ENCODE results near the gene RARA.

Gene RARA

GRCh38 chr17:40345994-40346764, 37.2 kb downstream of the RARA start:
- peak; percentile 76 for DNase-seq (ENCODE audit: low spot score)

DNA sequence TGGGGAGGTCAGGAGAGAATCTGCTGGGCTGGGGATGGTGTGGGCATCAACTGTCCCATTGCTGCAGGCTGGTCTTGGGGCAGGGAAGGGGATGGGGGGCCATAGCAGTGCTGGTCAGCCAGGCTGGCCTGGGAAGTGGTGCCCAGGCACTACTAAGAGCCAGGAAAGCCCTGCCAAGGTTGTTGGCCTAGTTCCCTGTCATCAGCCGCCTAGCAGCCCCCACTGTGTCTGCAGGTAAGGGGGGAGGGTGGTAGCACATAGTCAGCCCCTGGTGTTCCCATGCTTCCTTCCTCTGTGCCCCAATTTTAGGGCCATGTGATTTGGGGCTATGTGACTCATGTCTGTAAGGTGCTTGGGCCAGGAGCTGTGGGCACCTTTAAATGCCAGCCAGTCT, 37.8 kb downstream of the RARA start:
- DNase-seq (ENCODE audit: low spot score): no peak

GRCh38 chr17:40347319-40348135, 38.5 kb downstream of the RARA start:
- DNase-seq (ENCODE audit: low spot score): peak; percentile 66

DNA sequence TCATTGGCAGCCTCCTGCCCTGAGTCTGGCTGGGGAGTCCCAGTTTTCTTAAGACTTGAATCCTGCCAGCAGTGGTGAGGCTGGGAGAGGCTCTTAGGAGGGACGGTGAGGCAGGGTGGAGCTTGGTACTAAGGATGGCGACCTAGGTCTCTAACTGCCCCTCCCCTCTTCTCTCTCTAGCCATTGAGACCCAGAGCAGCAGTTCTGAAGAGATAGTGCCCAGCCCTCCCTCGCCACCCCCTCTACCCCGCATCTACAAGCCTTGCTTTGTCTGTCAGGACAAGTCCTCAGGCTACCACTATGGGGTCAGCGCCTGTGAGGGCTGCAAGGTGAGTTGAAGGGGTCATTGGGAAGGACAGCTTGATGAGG, 39.1 kb downstream of the RARA start:
- DNase-seq (ENCODE audit: low spot score): no peak

GRCh38 chr17:40348562-40349476, 39.8 kb downstream of the RARA start:
- DNase-seq (ENCODE audit: low spot score): no peak

- DNase-seq (ENCODE audit: low spot score): no peak
Observed at GRCh38 chr17:40349477-40349894, 40.5 kb downstream of the RARA start.

GRCh38 chr17:40349895-40350688, 41.1 kb downstream of the RARA start:
- no peak for DNase-seq (ENCODE audit: low spot score)

- DNase-seq (ENCODE audit: low spot score): no peak
Observed at GRCh38 chr17:40350689-40351358, 41.8 kb downstream of the RARA start.

DNA sequence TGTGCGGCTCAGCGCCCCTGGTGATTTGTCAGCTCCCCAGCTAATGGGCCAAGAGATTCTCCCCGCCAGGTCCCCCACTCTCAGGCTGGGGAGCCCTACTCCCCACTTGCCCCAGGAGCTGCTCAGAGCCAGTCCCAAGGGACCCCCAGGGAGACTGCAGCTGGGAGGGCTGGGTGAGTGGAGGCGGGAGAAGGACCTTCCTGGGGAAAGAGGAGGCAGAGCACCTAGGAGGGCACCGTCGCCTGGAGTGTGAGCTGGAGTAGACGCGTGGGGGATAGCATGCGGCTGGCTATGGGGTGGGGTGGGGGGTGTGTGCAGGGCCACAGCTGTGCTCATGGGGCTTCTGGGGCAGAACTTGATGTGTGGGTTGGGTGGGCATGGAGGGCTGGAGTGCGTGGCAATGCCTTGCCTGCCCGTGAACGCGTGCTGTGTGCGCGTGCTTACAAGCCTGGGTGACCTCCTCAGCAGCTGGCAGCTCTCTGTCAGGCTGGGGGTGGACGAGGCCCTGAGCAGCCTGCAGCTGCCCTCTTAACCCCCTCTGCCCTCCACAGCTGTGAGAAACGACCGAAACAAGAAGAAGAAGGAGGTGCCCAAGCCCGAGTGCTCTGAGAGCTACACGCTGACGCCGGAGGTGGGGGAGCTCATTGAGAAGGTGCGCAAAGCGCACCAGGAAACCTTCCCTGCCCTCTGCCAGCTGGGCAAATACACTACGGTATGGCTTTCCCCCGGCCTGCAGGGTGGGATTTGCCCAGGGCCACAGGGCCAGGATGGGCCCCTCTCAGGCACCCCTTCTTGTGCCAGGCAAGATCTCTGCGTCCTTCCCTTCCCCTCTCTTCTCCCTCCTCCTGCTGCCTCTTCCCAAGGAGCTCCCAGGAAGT, 42.6 kb downstream of the RARA start:
- DNase-seq (ENCODE audit: low spot score): no peak

DNA sequence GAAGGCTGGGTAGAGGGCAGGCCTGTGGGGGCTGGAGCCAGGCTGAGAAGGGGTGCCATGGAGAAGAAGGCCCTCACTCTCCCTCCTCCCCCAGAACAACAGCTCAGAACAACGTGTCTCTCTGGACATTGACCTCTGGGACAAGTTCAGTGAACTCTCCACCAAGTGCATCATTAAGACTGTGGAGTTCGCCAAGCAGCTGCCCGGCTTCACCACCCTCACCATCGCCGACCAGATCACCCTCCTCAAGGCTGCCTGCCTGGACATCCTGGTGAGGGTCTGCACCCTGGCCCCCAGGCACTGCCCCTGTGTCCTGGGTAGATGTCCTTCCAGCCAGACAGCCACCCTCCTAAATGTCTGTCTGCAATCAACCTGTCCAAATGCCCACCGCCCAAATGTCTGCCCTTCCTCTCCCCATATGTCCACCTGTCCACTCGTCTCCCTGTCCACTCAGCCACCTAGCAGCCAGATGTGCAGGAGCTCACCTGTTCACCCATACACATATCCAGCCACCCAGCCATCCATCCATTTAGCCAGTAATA, 43.3 kb downstream of the RARA start:
- DNase-seq (ENCODE audit: low spot score): no peak

- DNase-seq (ENCODE audit: low spot score): no peak
Observed at GRCh38 chr17:40352779-40353394, 43.9 kb downstream of the RARA start.

- DNase-seq (ENCODE audit: low spot score): no peak
Observed at GRCh38 chr17:40354221-40355122, 45.5 kb downstream of the RARA start.

DNA sequence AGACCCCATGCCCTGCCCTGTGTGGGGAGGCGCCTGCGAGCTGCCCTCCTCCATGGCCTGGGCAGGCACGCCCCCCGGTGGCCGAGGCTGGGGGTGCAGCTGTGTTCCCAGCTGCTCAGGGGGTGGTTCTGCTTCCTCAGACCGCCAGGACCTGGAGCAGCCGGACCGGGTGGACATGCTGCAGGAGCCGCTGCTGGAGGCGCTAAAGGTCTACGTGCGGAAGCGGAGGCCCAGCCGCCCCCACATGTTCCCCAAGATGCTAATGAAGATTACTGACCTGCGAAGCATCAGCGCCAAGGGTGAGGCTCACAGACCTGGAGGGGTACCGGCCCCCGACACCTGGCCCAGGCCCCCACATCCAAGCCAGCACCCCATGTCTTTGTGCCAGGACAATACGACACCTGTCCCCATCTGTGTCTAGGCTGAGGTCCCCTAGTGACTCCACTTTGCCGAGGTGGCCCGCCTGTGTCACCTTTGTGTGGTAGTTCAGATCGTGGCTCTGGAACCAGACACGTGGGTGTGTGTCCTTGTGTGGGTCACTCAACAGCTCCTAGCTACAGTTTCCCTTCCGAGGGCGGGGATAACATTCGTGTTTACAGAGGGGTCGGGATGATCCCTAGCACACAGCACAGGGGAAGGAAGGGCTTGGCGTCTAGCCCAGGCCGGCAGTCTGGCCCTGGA, 46.3 kb downstream of the RARA start:
- no peak for DNase-seq (ENCODE audit: low spot score)

DNA sequence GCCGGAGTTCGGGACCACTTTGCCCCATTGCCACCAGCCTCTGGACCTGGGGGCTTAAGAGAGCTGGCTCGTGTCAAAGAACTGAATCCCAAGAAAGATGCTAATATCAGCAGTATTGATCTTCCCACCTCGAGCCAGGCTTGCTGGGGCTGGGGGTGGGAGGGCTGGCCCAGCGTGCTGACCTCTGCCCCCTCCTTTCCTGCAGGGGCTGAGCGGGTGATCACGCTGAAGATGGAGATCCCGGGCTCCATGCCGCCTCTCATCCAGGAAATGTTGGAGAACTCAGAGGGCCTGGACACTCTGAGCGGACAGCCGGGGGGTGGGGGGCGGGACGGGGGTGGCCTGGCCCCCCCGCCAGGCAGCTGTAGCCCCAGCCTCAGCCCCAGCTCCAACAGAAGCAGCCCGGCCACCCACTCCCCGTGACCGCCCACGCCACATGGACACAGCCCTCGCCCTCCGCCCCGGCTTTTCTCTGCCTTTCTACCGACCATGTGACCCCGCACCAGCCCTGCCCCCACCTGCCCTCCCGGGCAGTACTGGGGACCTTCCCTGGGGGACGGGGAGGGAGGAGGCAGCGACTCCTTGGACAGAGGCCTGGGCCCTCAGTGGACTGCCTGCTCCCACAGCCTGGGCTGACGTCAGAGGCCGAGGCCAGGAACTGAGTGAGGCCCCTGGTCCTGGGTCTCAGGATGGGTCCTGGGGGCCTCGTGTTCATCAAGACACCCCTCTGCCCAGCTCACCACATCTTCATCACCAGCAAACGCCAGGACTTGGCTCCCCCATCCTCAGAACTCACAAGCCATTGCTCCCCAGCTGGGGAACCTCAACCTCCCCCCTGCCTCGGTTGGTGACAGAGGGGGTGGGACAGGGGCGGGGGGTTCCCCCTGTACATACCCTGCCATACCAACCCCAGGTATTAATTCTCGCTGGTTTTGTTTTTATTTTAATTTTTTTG, 47.1 kb downstream of the RARA start:
- DNase-seq (ENCODE audit: low spot score): no peak

DNA sequence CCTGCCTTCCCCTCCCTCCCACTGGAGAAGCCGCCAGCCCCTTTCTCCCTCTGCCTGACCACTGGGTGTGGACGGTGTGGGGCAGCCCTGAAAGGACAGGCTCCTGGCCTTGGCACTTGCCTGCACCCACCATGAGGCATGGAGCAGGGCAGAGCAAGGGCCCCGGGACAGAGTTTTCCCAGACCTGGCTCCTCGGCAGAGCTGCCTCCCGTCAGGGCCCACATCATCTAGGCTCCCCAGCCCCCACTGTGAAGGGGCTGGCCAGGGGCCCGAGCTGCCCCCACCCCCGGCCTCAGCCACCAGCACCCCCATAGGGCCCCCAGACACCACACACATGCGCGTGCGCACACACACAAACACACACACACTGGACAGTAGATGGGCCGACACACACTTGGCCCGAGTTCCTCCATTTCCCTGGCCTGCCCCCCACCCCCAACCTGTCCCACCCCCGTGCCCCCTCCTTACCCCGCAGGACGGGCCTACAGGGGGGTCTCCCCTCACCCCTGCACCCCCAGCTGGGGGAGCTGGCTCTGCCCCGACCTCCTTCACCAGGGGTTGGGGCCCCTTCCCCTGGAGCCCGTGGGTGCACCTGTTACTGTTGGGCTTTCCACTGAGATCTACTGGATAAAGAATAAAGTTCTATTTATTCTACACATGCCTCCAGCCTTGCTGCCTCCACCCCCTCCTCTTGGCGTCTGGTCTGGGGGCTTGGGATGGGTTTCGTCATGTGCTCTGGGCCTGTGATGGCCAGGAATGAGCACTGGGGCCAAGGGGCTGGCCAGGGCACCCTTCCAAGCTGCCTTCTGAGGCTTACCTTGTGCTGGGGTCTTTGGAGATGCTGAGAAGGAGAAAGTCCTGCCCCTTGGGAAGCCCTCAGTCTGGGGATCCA, 48.3 kb downstream of the RARA start:
- no peak for DNase-seq (ENCODE audit: low spot score)

All from COLO829 (cell line).